Stimulated activated memory B cell treated with anti-CD40 and anti-IgM and Interleukin-4, amounts not matched to agents 10 μg/mL and 1 μg/mL and 100 μg/mL, for 72 hours (primary cell): ENCODE results near the gene SUSD6.

Experiments
- ATAC-seq: fragments of 150-1000 bp; cut with Tn5 transposase; 2 replicates; pipeline ENCODE4 v1.10.0; 2021
- H3K27ac Mint-ChIP-seq: one replicate; pipeline ENCODE4 v1.8.0; 2022; ENCODE audit warnings: mild to moderate bottlenecking, mixed read lengths
- H3K27me3 Mint-ChIP-seq: one replicate; pipeline ENCODE4 v1.8.0; 2022; ENCODE audit warnings: mixed read lengths
- H3K36me3 Mint-ChIP-seq: one replicate; pipeline ENCODE4 v1.8.0; 2022; ENCODE audit warnings: mixed read lengths
- H3K4me1 Mint-ChIP-seq: one replicate; pipeline ENCODE4 v1.8.0; 2022; ENCODE audit warnings: mixed read lengths
- H3K4me3 Mint-ChIP-seq: one replicate; pipeline ENCODE4 v1.8.0; 2022; ENCODE audit warnings: mild to moderate bottlenecking, moderate library complexity, mixed read lengths
- H3K9me3 Mint-ChIP-seq: one replicate; pipeline ENCODE4 v1.8.0; 2022; ENCODE audit warnings: mixed read lengths

The SUSD6 gene

DNA sequence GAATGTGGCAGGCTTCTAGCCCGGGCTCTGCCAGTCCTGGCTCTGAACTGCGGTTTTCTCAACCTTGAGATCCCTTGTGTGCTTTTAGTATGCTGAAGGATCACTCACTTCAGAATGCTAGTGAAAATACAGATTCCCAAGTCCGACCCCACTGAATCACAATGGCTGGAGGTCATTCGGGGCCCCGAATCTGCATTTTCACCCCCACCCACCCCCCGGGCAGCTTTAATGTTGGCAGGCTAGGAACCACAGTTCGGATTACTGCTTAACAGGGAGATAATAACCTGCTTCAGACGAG, 573 bp upstream of the SUSD6 start:
- Mint-ChIP-seq H3K36me3 (no peaks in the 10 kb centered on the region), H3K27me3 (no peaks in the 10 kb centered on the region), H3K4me3 (peak overlapping the region; percentile 76), H3K4me1 (peaks cover 43% of the 10 kb centered on the region), H3K9me3 (no peaks in the 10 kb centered on the region), H3K27ac (peak overlapping the region; percentile 93)
- ATAC-seq, result no peak

DNA sequence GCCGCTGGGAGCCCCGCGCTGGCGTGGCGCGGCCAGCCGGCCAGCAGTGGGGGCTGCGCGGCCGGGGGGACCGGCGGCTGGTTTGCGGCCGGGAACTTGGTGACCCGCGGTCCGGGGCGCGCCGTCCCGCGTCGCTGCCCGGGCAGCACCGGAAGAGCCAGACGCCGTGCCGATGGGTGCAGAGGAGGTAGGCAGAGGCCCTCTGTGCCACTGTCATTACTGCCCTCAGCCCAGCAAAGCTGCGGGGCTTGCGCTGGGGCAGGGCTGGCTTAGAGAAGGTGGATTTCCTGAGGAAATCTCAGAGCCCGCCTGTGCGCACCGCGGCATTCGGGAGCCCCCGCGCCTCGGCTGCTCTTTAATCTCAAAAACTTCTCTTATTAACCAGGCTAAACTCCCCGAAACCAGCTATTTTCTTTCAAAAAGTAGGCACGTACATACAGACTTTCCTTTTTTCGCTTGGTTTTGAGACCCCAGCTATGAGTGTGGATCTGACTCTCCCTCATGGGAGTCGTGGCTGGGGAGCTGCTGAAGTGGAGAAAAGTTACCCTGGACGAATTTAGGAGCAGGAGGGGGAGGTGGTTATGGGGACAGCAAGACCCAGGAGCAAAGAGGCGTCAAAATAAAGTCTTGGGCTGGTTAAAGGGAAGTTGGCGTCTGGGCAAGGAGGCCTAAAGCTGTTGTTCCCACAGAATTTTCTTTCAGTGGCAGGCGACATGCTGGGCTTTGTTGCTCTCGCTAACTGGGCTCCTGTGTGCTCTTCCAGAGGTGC, 802 bp downstream of the SUSD6 start:
- Mint-ChIP-seq H3K4me3 (peak overlapping the region; percentile 92), H3K27ac (peak overlapping the region; percentile 93), H3K36me3 (peaks cover 8% of the 10 kb centered on the region), H3K4me1 (peaks cover 57% of the 10 kb centered on the region), H3K9me3 (no peaks in the 10 kb centered on the region), H3K27me3 (no peaks in the 10 kb centered on the region)
- peak; percentile 55 for ATAC-seq

DNA sequence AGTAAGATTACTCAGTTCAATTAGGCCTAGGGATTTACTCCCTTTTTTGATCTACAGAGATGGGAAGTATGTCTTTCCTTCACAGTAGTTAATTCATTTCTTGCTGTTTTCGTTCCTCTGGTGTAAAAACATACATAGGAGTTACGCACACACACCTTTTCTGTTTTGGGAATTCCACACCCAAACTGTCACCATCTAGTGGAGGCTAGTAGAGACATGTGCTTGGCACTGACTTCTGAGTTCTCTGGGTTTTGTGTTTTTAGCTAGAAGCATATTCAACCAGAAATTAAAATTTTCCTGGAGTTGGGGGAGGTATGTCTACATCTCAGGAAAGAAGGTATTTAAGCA, 1.4 kb downstream of the SUSD6 start:
- ATAC-seq, result no peak
- peak overlapping the region; percentile 92 for H3K4me3 Mint-ChIP-seq
- peak overlapping the region; percentile 93 for H3K27ac Mint-ChIP-seq
- no peaks in the 10 kb centered on the region for H3K27me3 Mint-ChIP-seq
- peaks cover 63% of the 10 kb centered on the region for H3K4me1 Mint-ChIP-seq
- H3K9me3 Mint-ChIP-seq, result no peaks in the 10 kb centered on the region
- H3K36me3 Mint-ChIP-seq, result peaks cover 8% of the 10 kb centered on the region

DNA sequence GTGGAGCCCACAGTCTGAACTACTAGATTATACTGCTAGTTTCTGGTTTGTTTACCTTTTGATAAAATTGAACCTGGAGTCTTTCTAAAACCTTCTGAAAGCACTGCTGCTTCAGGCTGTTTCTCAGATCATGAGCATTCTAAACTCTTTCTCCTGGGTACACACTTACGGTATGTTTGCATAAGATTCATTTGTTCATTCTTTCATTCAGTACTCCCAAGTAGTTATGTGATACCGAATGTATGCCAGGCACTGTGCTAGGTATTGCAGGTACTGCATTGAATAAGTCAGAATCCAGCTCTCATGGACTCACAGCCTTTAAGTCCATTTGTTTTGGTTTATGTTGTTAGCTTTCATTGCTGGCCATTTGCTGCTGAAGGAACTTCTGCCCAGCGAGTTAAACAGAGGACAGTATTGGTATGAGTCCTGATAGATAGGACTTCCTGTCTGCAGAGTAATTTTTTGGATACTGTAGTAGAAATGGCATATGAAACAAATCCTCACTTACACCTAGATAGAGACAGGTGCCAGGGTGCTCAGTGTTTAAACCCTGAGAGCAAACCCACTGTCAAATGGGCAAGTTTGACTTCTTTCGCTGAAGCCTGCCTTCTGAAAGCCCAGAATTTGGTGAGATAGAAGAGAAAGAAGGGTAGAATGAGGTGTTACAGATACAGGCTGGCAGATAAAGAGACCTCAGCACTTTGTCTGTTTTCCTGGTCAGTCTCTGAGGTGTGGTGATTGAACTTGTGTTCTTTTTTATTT, 2.1 kb downstream of the SUSD6 start:
- Mint-ChIP-seq H3K27me3 (no peaks in the 10 kb centered on the region), H3K27ac (peak overlapping the region; percentile 93), H3K9me3 (no peaks in the 10 kb centered on the region), H3K36me3 (peaks cover 8% of the 10 kb centered on the region), H3K4me1 (peaks cover 70% of the 10 kb centered on the region), H3K4me3 (peak overlapping the region; percentile 92)
- ATAC-seq, result no peak

DNA sequence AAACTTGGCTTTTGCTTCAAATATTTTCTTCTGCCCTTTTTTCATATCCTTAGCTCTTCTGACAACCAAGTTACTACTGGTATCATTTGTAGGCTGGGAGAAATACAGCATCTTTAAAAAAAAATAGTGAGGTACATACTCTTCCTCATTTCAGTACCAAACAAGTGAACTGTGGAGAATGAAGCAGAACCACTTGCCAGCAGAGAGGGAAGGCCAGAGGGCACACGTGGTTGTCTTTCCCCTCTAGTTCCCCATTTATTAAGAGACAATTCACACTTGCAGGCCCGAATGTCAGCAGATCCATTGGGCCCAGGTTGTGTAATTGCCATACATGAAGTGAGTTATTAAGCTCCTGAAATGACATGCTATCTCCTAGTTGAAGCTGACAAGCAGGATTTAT, 3.2 kb downstream of the SUSD6 start:
- peak; percentile 72 for ATAC-seq
- Mint-ChIP-seq H3K9me3 (no peaks in the 10 kb centered on the region), H3K27me3 (no peaks in the 10 kb centered on the region), H3K4me1 (peaks cover 81% of the 10 kb centered on the region), H3K4me3 (peak overlapping the region; percentile 92), H3K36me3 (peaks cover 8% of the 10 kb centered on the region), H3K27ac (peak overlapping the region; percentile 93)

DNA sequence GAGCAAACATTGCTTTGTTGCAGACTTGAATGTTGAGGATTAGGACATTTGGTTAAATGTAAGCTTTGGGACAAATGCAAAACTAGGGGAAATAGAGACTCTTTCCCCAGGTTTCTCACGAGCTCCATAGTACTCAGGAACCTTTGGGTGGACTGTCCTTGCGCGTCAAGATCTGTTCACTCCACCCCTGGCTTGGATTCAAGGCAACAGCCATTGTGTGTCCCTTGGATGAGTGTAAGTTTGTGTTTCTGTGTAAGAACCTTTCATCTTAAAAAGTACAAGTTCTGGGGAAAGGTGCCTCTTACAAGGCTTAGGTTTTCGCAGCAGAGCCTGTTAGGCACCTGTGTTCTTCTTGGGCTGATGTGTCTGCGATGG, 3.7 kb downstream of the SUSD6 start:
- Mint-ChIP-seq H3K36me3 (peaks cover 11% of the 10 kb centered on the region), H3K4me3 (peak overlapping the region; percentile 92), H3K4me1 (peaks cover 82% of the 10 kb centered on the region), H3K27ac (peak overlapping the region; percentile 93), H3K9me3 (no peaks in the 10 kb centered on the region), H3K27me3 (no peaks in the 10 kb centered on the region)
- ATAC-seq, result peak; percentile 0

DNA sequence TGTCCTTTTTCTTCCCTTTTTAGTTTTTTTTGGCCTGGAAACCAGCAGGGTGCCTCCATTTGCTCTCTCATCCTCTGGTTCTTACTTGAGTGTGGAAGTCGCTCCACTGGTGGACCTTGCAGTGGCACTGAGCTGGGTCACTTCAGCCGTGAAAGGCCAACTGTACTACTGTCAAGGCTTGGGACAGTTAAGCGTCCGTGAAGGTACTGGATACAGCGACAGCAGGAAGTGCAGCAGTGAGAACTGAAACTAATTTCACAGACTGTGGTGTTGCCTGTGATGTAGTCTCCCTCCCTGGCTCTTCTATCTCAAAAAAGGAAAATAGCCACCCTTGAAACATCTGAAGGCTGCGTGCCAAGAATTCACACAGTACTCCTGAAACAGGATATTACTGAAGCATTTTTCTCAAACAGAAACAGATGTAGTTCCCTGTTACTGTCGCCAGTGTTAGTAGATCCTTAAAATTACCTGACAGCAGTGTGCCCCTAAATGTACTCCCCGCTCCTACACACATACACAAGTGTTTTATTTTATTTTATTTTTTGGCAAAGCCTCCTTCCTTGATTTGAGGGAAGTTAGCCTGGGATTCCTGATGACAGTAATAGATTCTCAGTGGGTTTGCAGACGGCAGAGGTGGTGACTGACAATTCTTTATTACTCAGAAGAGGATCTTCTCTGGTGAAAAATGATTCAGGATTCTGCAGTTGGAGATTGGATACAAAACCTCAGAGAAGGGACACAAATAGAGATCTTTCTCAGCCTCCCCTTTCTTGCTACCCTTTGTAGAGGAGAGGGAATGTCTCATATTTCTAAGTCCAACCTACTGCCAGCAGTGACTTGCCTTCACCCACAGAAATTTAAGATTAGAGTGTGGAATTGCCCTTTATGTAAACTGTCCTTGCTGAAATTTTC, 4.4 kb downstream of the SUSD6 start:
- H3K9me3 Mint-ChIP-seq, result no peaks in the 10 kb centered on the region
- peaks cover 82% of the 10 kb centered on the region for H3K4me1 Mint-ChIP-seq
- no peaks in the 10 kb centered on the region for H3K27me3 Mint-ChIP-seq
- peak overlapping the region; percentile 71 for H3K4me3 Mint-ChIP-seq
- peaks cover 15% of the 10 kb centered on the region for H3K36me3 Mint-ChIP-seq
- peak overlapping the region; percentile 93 for H3K27ac Mint-ChIP-seq
- peak; percentile 75 for ATAC-seq

DNA sequence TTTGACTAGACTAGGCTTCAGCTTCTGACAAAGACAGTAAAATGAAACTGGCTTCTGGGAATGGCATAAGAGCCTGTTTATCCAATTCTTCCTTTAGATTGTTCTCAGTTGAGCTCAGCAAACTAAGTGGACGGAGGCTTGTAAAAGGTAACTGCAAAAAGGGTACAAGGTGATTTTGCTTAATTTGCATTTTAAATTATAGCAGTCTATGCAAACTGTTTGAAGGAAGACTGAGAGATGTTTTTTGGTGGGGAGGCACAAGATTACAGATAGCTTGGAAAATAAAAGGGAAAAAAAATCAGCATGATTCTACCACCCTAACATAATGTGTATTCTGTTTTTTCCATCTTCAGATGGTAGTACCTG, 5.0 kb downstream of the SUSD6 start:
- Mint-ChIP-seq H3K27me3 (no peaks in the 10 kb centered on the region), H3K9me3 (no peaks in the 10 kb centered on the region), H3K4me3 (peak overlapping the region; percentile 71), H3K27ac (peak overlapping the region; percentile 93), H3K4me1 (peaks cover 88% of the 10 kb centered on the region), H3K36me3 (peaks cover 19% of the 10 kb centered on the region)
- no peak for ATAC-seq

DNA sequence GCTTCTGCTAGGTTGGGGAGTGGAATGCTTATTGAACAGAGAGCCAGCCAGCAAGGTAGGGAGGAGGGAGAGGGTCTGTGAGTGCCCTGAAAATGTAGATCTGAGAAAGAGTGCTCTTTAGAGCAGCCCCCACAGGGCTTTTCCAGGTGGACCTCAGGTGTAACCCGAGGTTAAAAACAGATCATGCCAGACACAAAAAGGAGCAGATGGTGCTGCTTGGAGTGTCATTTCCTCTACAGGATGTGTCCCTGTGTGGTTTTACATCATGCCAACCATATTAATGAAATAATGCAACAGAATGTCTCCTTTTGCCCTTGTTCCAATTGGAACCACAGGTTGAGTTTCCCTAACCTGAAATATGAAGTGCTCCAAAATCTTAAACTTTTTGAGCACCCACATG, 6.4 kb downstream of the SUSD6 start:
- no peaks in the 10 kb centered on the region for H3K27me3 Mint-ChIP-seq
- no peak for ATAC-seq
- peaks cover 98% of the 10 kb centered on the region for H3K4me1 Mint-ChIP-seq
- peak overlapping the region; percentile 93 for H3K27ac Mint-ChIP-seq
- H3K9me3 Mint-ChIP-seq, result no peaks in the 10 kb centered on the region
- peaks cover 19% of the 10 kb centered on the region for H3K36me3 Mint-ChIP-seq
- H3K4me3 Mint-ChIP-seq, result no peak overlapping the region

DNA sequence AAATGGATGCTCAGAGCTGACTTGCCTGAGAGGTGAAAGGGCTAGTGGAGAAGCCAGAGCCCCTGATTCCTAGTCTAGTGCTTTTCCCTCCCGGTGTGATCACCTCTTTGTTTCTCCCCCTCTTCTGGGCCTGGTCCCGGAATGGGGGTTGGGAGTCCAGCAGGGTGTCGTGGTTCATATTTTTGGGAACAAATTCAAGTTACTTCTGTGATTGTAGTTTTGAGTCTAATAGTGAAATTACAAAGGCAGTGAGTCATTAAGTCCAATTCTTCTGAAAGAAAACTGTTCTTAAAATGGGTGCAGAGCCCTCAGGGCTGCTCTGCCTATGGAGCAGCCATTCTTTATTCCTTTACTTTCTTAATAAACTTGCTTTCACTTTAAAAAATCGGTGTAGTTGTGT, 7.6 kb downstream of the SUSD6 start:
- Mint-ChIP-seq H3K4me1 (peaks cover 96% of the 10 kb centered on the region), H3K27me3 (no peaks in the 10 kb centered on the region), H3K27ac (peak overlapping the region; percentile 93), H3K9me3 (no peaks in the 10 kb centered on the region), H3K4me3 (peak overlapping the region; percentile 19), H3K36me3 (peaks cover 19% of the 10 kb centered on the region)
- no peak for ATAC-seq

DNA sequence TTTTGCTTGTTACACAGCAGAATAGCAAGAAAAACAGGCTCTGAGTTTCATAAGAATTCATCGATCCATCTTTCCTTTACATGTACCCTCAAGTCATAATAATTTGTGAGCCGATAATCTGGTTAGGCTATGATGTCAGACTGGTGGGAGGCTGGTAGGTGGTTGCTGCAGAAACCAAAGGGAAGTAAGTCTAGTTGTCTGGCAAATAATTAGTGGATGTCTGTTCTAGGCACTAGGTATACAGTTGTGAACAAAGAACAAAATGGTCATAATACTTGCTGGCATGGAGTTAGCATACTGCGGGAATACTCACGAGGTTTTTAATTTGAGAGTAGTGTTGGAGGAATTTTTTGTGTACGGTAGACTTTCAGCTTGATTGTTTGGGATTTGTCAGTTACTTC, 8.8 kb downstream of the SUSD6 start:
- no peaks in the 10 kb centered on the region for H3K27me3 Mint-ChIP-seq
- peak overlapping the region; percentile 93 for H3K27ac Mint-ChIP-seq
- ATAC-seq, result peak; percentile 51
- H3K9me3 Mint-ChIP-seq, result no peaks in the 10 kb centered on the region
- peaks cover 95% of the 10 kb centered on the region for H3K4me1 Mint-ChIP-seq
- peaks cover 19% of the 10 kb centered on the region for H3K36me3 Mint-ChIP-seq
- peak overlapping the region; percentile 27 for H3K4me3 Mint-ChIP-seq

DNA sequence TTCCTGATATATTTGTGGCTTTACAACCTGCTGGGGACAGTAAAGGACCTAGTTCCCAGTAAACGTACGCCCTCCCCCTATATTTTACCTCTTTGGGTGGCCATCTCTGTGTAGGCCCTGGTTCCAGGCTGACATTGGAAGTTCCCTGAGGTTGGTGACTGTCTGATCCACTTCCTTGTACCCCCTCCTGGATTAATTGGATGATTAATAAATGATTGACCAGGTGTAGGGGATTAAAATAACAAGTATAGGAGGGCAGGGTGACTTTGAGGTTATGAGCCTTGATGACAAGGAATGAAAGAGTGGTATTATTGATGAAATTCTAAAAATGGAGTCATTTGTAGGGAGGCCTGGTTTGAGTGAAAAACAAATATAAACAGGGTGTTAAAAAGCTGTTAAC, 9.6 kb downstream of the SUSD6 start:
- ATAC-seq, result no peak
- Mint-ChIP-seq H3K4me3 (peak overlapping the region; percentile 10), H3K27me3 (no peaks in the 10 kb centered on the region)

DNA sequence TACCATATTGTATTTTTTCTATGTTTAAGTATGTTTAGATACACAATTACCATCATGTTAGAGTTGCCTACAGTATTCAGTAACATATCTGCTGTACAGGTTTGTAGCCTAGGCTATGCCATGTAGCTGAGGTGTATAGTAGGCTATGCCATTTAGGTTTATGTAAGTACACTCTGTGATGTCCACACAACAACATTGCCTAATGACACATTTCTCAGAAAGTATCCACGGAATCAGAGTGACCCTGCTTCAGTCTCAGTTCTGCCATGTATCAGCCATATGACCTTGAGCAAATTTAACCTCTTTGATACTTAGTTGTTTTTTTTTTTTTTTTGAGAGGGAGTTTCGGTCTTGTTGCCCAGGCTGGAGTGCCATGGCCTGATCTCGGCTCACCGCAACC, 12.7 kb downstream of the SUSD6 start:
- Mint-ChIP-seq H3K36me3 (peaks cover 12% of the 10 kb centered on the region), H3K4me1 (peaks cover 94% of the 10 kb centered on the region), H3K4me3 (no peak overlapping the region), H3K27me3 (no peaks in the 10 kb centered on the region), H3K27ac (no peak overlapping the region), H3K9me3 (no peaks in the 10 kb centered on the region)
- no peak for ATAC-seq

More for the DNA sequence above, 9.6 kb downstream of the SUSD6 start:
- Mint-ChIP-seq H3K4me1 (peaks cover 95% of the 10 kb centered on the region), H3K9me3 (no peaks in the 10 kb centered on the region), H3K36me3 (peaks cover 19% of the 10 kb centered on the region), H3K27ac (peak overlapping the region; percentile 93)

DNA sequence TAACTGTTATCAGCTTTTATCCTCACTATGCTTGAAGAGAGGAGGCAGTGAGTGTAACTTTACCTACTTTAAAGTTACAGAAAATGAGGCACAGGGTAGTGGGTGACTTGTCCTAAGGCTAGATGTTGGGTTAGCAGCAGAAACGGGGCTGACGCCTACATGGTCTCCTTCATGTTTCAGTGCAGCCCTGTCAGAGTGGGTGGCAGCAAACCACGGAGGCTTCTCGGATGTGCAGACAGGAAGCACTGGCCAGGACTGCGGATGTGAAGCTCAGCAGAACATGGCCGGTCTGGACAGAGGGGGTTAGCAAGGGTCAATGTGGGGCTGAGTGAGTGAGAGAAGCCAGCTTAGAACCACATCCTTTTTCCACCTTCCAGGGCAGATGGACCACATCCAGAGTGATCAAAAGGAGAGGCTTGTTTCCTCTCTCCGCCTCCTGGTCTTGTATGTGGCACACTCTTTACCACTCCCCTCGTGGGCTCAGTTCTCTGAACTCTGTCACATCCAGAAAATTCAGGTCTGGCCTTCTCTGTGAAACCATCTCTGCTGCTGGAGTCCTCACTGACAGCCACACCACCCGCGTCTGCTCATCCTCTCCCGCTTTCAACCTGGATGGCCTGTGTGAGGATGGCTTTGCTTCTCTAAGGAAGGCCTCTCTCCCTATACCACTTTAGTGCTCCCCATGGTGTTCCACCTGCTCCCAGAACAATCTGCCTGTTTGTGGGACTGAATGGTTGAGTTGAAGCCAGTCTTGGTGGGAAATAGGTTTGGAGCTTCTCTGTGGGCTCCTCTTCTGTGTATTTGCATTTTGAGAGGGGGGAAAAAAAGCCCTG, 14.1 kb downstream of the SUSD6 start:
- peak; percentile 97 for ATAC-seq
- peak overlapping the region; percentile 70 for H3K4me3 Mint-ChIP-seq
- H3K27ac Mint-ChIP-seq, result peak overlapping the region; percentile 87
- peaks cover 94% of the 10 kb centered on the region for H3K4me1 Mint-ChIP-seq
- H3K27me3 Mint-ChIP-seq, result no peaks in the 10 kb centered on the region
- no peaks in the 10 kb centered on the region for H3K9me3 Mint-ChIP-seq
- H3K36me3 Mint-ChIP-seq, result peaks cover 10% of the 10 kb centered on the region

DNA sequence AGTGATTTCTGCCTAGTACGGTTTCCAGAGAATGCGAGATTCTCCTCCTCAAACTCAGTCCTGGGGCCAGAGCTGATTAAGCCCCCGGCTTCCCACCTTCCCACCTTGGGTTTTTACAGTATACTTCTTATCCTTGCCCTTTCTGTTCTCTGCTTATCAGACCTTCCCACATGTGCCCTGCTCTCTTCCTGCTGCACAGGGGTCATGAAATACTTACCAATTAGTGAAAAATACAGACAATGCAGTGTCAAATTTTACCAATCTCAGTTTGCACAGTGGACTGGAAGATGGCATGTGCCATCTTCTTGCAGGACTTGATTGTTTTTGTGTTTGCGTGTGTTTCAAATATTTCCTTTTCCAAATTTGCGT, 14.7 kb downstream of the SUSD6 start:
- H3K27me3 Mint-ChIP-seq, result no peaks in the 10 kb centered on the region
- H3K4me3 Mint-ChIP-seq, result peak overlapping the region; percentile 70
- no peaks in the 10 kb centered on the region for H3K9me3 Mint-ChIP-seq
- H3K4me1 Mint-ChIP-seq, result peaks cover 93% of the 10 kb centered on the region
- ATAC-seq, result no peak
- peak overlapping the region; percentile 87 for H3K27ac Mint-ChIP-seq
- peaks cover 9% of the 10 kb centered on the region for H3K36me3 Mint-ChIP-seq
